CD1c-positive myeloid dendritic cell (primary cell): ENCODE data around the gene DNAI1.

Source experiments
- DNase-seq: peaks from one replicate; pipeline ENCODE4 v3.0.0-alpha.2; 2016; ENCODE audit errors: extremely low spot score

DNAI1 gene

GRCh38 chr9:34490760-34491159 is 32.2 kb downstream of the DNAI1 start:
- DNase-seq = no peak

DNA sequence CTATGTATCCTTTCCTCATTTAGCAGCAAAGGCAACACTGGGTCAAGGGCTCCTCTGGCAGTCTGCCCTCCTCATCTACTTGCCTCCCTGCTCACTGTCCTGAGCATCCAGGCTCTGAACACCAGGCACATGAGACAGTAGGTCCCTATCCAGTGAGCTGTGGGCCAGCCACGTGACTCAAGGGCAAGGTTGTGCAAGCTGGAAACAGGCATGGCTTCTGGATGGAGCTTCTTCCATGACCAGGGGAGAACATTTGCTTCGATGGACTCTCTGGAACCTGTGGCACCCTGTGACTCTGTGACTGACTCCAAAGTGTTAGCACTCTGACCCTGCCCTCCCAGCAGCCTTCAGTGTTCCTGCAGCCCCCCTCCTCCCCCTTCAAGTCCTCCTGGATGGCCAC is 33.0 kb downstream of the DNAI1 start:
- DNase-seq = no peak

DNA sequence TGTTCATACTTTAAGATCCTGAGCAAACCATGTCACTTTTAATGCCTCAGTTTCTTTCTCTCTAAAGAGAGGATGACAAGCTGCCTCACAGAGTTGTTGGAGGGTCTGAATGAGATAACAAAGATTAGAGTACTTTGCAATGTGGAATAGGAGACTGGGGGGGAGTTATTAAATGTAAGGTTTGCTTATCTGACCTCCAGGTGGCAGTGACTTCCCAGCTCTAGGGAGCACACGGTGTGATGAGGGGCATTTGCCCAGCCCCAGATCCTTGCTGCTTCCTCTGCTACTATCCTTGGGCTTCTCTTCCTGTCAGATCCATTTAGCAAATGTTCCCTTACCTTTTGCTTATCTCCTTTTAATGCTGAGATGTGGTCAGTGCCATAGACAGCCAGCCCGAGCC is 33.4 kb downstream of the DNAI1 start:
- no peak for DNase-seq

GRCh38 chr9:34493972-34494535 is 35.4 kb downstream of the DNAI1 start:
- DNase-seq = peak; percentile 75

DNA sequence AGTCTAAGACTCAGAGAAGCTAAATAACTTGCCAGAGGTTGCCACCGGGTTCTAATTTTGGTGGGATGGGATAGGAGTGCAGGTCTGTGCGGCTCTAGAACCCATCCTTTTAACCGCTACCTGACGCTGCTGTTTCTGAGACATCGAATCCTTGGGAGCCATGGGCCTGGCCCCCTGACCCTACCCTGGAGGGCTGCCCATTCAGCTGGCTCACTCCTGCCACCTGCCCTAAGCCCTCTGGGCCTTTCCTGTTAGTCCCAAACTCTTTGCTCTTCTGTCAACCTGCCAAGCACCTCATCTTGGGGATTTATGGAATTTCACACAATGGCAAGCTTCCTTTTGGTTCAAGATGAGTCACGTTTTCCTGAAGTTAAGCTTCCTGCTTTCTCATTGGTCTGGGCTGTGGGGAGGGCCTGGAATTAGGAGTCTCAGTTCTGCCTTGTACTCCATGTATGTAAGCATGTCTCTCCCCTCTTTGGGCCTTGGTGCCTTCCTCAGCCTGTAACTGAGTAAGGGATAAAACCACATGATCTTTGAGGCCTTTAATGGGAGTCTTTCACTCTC is 37.6 kb downstream of the DNAI1 start:
- DNase-seq = no peak

GRCh38 chr9:34498553-34498952 is 39.9 kb downstream of the DNAI1 start:
- no peak for DNase-seq

DNA sequence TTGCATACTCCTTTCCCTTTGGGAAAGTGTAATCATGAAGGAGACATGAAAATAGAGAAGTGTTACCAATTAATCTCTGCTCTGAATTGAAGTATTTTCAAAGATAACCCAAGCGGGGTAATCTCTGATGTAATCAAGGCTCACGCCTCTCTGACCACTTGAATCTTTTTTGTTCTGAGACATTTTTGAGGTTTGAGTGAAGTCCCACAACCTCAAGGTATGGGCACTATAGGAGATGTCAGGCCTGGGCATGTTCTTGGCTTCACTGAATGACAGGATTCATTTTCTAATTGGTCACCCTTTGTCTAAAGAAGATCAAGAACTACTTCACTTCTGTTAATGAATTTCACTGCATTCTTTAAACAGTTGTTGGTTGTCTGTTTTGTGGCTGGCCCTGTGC is 40.5 kb downstream of the DNAI1 start:
- DNase-seq = no peak

DNA sequence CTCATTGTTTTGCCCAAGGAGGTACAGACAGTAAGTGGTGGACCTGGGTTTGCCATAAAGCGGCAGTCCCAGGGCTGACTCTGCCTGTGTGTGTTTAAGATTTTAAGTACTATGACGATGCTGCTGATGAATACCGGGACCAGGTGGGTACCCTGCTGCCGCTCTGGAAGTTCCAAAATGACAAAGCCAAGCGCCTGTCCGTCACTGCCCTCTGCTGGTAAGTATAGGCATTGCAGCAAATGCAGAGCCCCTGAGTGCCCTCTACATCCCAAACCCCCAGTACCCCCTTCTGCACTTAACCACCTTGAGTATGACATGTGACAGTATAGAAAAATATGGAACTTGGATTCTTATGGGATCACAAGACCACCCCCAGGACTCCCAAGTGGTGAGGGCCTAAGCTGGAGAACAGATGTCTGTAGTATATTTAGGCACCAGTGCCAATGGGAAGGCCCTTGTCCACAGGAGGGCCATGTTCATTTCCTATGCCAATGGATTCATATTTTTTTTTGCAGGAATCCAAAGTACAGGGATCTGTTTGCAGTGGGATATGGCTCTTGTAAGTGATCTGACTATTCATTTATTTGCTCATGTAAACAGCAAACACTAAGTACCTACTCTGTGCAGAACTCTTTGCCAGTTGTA is 42.1 kb downstream of the DNAI1 start:
- peak; percentile 75 for DNase-seq

DNA sequence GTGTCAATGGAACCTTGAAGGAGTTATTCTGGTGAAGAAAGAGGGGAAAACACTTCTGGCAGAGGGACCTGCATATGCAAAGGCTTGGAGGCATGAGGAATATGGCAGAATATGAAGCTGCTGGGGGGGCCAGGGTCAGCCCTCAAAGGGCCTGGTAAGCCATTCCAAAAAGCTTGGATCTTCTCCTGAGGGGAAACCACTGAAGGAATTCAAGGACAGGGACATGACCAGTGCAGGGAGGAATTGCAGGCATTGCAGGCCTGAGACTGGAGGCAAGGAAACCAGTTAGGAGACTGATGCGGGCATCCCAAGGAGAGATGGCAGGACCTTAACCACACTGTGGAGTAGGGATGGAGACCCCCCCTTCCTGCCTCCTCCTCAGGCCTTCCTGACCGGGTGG is 42.8 kb downstream of the DNAI1 start:
- DNase-seq = no peak

GRCh38 chr9:34501889-34502425 is 43.4 kb downstream of the DNAI1 start:
- DNase-seq = no peak

GRCh38 chr9:34502471-34502870 is 43.9 kb downstream of the DNAI1 start:
- no peak for DNase-seq

DNA sequence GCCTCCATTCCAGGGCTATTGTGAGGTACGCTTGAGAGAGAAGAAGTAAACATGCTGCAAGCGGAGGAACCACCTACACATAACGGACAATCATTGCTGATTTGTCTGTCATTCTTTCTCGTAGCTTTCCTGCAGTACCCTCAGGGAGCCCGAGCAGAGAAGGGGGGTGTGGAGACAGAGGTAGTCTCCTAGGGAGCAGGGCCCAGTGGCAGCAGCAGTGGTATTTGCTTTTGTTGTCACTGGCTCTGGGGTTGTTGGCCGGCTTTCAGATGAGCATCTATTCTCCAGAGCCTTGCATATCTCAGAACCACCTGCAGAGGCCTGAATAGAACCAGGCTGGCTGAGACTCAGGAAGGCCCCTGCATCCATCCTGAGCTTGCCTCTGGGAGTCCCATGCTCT is 44.3 kb downstream of the DNAI1 start:
- no peak for DNase-seq

GRCh38 chr9:34503406-34503805 is 44.8 kb downstream of the DNAI1 start:
- no peak for DNase-seq

- no peak for DNase-seq
Observed at GRCh38 chr9:34505370-34506120, 46.9 kb downstream of the DNAI1 start.

- DNase-seq = no peak
Observed at GRCh38 chr9:34506623-34507022, 48.0 kb downstream of the DNAI1 start.

DNA sequence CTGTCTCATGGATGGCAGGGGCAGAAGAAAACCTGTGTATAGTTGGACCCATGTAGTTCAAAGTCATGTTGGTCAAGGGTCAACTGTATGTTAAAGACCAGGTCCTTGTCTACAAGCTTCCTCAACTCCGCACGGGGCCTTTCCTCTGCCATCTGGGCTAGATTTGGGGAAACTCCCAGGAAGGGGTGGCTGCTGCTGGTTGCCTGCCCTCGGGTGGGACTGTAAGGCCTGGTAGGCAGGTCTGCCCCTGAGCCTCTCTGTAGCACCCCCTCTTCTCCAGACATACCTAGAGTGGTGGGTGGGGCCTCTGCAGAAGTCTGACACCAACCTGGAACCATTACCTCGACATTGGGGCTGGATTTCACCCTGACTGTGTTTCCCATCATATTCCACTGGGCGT is 49.0 kb downstream of the DNAI1 start:
- no peak for DNase-seq

GRCh38 chr9:34507966-34508365 is 49.4 kb downstream of the DNAI1 start:
- DNase-seq = no peak

DNA sequence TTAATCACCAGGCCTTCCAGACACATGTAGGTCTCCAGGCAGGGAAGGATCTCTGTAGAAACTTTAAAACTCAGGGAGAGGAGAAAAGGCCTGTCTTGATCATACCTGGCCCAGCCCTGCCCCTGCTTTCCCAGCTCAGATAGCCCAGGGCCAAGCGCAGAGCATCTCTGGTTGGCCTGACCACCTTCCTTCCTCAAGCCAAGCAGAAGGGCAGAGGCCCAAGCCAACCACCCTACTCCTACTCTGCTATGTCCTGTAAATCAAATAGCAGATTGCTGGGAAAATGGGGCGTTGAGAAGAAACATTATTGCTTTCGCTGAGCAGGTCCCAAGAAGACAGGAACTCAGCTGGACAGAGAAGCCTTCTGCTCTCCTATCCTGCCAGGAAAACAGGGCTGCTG is 49.9 kb downstream of the DNAI1 start:
- DNase-seq = no peak

DNA sequence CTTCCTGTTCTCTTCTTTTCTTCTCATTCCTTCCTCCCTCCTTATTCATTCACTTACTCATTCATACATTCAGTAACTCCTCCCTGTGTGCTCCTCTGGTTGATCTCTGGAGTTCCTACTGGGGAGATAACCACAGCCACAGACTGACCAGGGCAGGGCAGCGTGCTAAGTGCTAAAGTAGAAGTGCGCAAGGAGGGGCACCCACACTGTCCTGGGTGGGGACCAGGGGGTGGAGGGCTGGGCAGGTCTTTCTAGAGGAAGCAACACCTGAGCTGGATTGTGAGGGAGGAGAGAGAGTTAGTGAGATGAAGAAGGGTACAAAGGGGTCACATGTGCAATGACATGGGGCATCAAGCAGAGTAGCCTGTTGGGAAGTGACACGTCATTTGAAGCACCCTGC is 50.3 kb downstream of the DNAI1 start:
- DNase-seq = no peak

- no peak for DNase-seq
Observed at GRCh38 chr9:34510497-34511468, 52.2 kb downstream of the DNAI1 start.
